ENCODE results near the gene ELANE.

DNA sequence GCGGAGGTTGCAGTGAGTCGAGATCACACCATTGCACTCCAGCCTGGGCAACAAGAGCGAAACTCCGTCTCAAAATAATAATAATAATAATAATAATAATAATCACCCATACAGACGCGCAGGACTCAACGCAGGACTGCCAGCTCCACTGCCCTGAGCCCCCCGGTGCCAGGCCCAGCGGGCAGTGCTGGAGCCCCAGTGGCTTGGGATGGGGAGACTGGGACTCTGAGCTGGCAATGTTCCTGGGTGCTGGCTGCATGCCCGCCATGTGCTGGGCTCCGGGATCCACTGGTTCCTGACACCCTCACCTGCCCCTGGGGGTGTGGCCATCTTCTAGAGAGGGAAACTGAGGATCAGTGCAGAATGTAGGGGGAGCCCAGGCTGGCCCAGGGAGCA lies 24.8 kb upstream of the ELANE start:
- TF ChIP-seq, protein P1, sequence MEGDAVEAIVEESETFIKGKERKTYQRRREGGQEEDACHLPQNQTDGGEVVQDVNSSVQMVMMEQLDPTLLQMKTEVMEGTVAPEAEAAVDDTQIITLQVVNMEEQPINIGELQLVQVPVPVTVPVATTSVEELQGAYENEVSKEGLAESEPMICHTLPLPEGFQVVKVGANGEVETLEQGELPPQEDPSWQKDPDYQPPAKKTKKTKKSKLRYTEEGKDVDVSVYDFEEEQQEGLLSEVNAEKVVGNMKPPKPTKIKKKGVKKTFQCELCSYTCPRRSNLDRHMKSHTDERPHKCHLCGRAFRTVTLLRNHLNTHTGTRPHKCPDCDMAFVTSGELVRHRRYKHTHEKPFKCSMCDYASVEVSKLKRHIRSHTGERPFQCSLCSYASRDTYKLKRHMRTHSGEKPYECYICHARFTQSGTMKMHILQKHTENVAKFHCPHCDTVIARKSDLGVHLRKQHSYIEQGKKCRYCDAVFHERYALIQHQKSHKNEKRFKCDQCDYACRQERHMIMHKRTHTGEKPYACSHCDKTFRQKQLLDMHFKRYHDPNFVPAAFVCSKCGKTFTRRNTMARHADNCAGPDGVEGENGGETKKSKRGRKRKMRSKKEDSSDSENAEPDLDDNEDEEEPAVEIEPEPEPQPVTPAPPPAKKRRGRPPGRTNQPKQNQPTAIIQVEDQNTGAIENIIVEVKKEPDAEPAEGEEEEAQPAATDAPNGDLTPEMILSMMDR (IDR thresholded peaks at IDR 0.05), result no peak
- no peak for TF ChIP-seq POLR2A (IDR thresholded peaks at IDR 0.05)
